ENCODE results near the gene NKX2-8. TPM values are rescaled to one million over a fixed set of nuclear protein-coding genes. Genes with fewer than 3 reads are reported as not detected.

Gene NKX2-8
- total and polyA plus RNA-seq, 2 experiments from 2014 or later = 0.83 TPM; not detected in 1

Other genes starting within 250 kb of the NKX2-8 start
- not detected in 2 replicates for gene NKX2-1, start 62.4 kb downstream of the NKX2-8 start, total RNA-seq (2014; rRNA removed; shearing (Covaris generic))
- gene NKX2-1, start 62.4 kb downstream of the NKX2-8 start, polyA plus RNA-seq (2016; fragmentation: Nextera tagmentation; extraction: Ambion mirVana) = not detected in 2 replicates
- gene PAX9, start 79.2 kb upstream of the NKX2-8 start, total RNA-seq (2014; rRNA removed; shearing (Covaris generic)) = not detected in 2 replicates
- 0.37 and 0.74 TPM in 2 replicates for gene PAX9, start 79.2 kb upstream of the NKX2-8 start, polyA plus RNA-seq (2016; fragmentation: Nextera tagmentation; extraction: Ambion mirVana)